Cardiac muscle cell (in vitro differentiated cells and primary cell): ENCODE measurements around the gene MACROD2. TPM values are rescaled to one million over a fixed set of nuclear protein-coding genes. Genes with fewer than 3 reads are reported as not detected.
A peak's percentile ranks its signal among the peaks of the same experiment; 100 is the strongest.

Experiments
- DNase-seq, 2 donors: peaks; one replicate each; pipeline versions ENCODE4 v3.0.0 to v3.0.0-alpha.2; 2010 to 2017; ENCODE audit warnings: low read depth in 1 of 2, low spot score in 1 of 2
- H3K27ac ChIP-seq: fragments of 200-600 bp; sonication (generic); 2 replicates; pipeline ENCODE4 v1.5.1; 2016
- H3K27me3 ChIP-seq: fragments of 200-600 bp; sonication (generic); 2 replicates; pipeline ENCODE4 v1.6.0; 2016; ENCODE audit warnings: control low read depth
- H3K36me3 ChIP-seq: fragments of 200-600 bp; sonication (generic); 2 replicates; pipeline ENCODE4 v1.5.1; 2016; ENCODE audit warnings: control low read depth
- H3K4me1 ChIP-seq: fragments of 200-600 bp; sonication (generic); 2 replicates; pipeline ENCODE4 v1.8.1; 2017; ENCODE audit warnings: low read depth, mild to moderate bottlenecking, mixed run types
- H3K4me3 ChIP-seq: fragments of 200-600 bp; sonication (generic); 2 replicates; pipeline ENCODE4 v1.5.1; 2016; ENCODE audit warnings: mild to moderate bottlenecking
- H3K9me3 ChIP-seq: fragments of 200-600 bp; sonication (generic); 2 replicates; pipeline ENCODE4 v1.5.1; 2017; ENCODE audit warnings: low read depth, mild to moderate bottlenecking, control low read depth
- CTCF ChIP-seq: IDR thresholded peaks from 2 replicates; pipeline ENCODE4 v1.5.1; 2012; ENCODE audit warnings: low read depth, mild to moderate bottlenecking, low read length
- polyA plus RNA-seq: library from polyadenylated mRNA; unstranded; fragments of >200 nt; fragmentation: Nextera tagmentation; extraction: Ambion mirVana; gene quantifications from 2 replicates; pipeline ENCODE4 v1.2.1, GENCODE V29; 2016
- total RNA-seq: library from RNA; depleted of rRNA; stranded (reverse); fragments of >200 nt; gene quantifications from 2 replicates; pipeline ENCODE4 v1.2.3, GENCODE V29; 2016

MACROD2 gene
- total and polyA plus RNA-seq, 2 experiments from 2014 or later = 9.3 to 14.4 TPM

- H3K4me3 ChIP-seq = no peak overlapping the region
- no peaks in the 10 kb centered on the region for H3K4me1 ChIP-seq
- no peak for TF ChIP-seq CTCF
- H3K27ac ChIP-seq = no peak overlapping the region
- no peaks in the 10 kb centered on the region for H3K27me3 ChIP-seq
- H3K36me3 ChIP-seq = no peaks in the 10 kb centered on the region
- no peaks in the 10 kb centered on the region for H3K9me3 ChIP-seq
- DNase-seq = no peak
Observed at GRCh38 chr20:15296422-15296821, 1301.1 kb downstream of the MACROD2 start.

- DNase-seq = peak in 1 of 2 donors; percentile 10
- no peak overlapping the region for H3K27ac ChIP-seq
- no peak overlapping the region for H3K4me3 ChIP-seq
- no peaks in the 10 kb centered on the region for H3K27me3 ChIP-seq
- H3K4me1 ChIP-seq = no peaks in the 10 kb centered on the region
- no peaks in the 10 kb centered on the region for H3K9me3 ChIP-seq
- TF ChIP-seq CTCF = no peak
- no peaks in the 10 kb centered on the region for H3K36me3 ChIP-seq
Observed at GRCh38 chr20:15297059-15297875, 1302.0 kb downstream of the MACROD2 start.

- no peaks in the 10 kb centered on the region for H3K4me1 ChIP-seq
- H3K27me3 ChIP-seq = no peaks in the 10 kb centered on the region
- no peak for TF ChIP-seq CTCF
- H3K4me3 ChIP-seq = no peak overlapping the region
- H3K36me3 ChIP-seq = no peaks in the 10 kb centered on the region
- no peaks in the 10 kb centered on the region for H3K9me3 ChIP-seq
- H3K27ac ChIP-seq = no peak overlapping the region
- no peak for DNase-seq
Observed at GRCh38 chr20:15302075-15302474, 1306.8 kb downstream of the MACROD2 start.

- H3K27ac ChIP-seq = no peak overlapping the region
- H3K9me3 ChIP-seq = no peaks in the 10 kb centered on the region
- DNase-seq = peak in 1 of 2 donors; percentile 1
- no peak for TF ChIP-seq CTCF
- no peaks in the 10 kb centered on the region for H3K4me1 ChIP-seq
- no peaks in the 10 kb centered on the region for H3K27me3 ChIP-seq
- no peak overlapping the region for H3K4me3 ChIP-seq
- no peaks in the 10 kb centered on the region for H3K36me3 ChIP-seq
Observed at GRCh38 chr20:15310361-15310760, 1315.0 kb downstream of the MACROD2 start.

GRCh38 chr20:15316556-15316955 is 1321.2 kb downstream of the MACROD2 start:
- no peaks in the 10 kb centered on the region for H3K36me3 ChIP-seq
- no peaks in the 10 kb centered on the region for H3K27me3 ChIP-seq
- no peaks in the 10 kb centered on the region for H3K9me3 ChIP-seq
- no peak overlapping the region for H3K27ac ChIP-seq
- H3K4me1 ChIP-seq = no peaks in the 10 kb centered on the region
- H3K4me3 ChIP-seq = no peak overlapping the region
- DNase-seq = no peak
- no peak for TF ChIP-seq CTCF
